ENCODE results near the gene RNF214.

Gene RNF214

GRCh38 chr11:117188620-117189081 lies 43.8 kb upstream of the RNF214 start:
- H3K27me3 ChIP-seq (ENCODE audit: insufficient read depth, low read length): no peaks in the 10 kb centered on the region
- no peaks in the 10 kb centered on the region for H3K9me3 ChIP-seq (ENCODE audit: insufficient read depth, low read depth, low read length)
- no peak overlapping the region for H2BK12ac ChIP-seq (ENCODE audit: low read length)
- H3K18ac ChIP-seq (ENCODE audit: low read length): no peak overlapping the region
- H4K12ac ChIP-seq (ENCODE audit: low read depth, low read length): no peak overlapping the region
- no peak overlapping the region for H2BK5ac ChIP-seq (ENCODE audit: low read depth, low read length, poor library complexity)
- no peak overlapping the region for H3K23ac ChIP-seq (ENCODE audit: low read length)
- H3K36me3 ChIP-seq (ENCODE audit: control insufficient read depth in 1 of 2, insufficient read depth in 2 of 2, low read length in 2 of 2): peaks cover 56 to 64% of the 10 kb centered on the region in 2 experiments
- no peaks in the 10 kb centered on the region for H3K79me2 ChIP-seq (ENCODE audit: control insufficient read depth, insufficient read depth, low read length, poor library complexity)
- no peak overlapping the region for H3K4me3 ChIP-seq (ENCODE audit: low read depth, low read length)
- no peak overlapping the region for H3K4ac ChIP-seq (ENCODE audit: low read depth, low read length)
- no peak overlapping the region for H3K14ac ChIP-seq (ENCODE audit: low read length)
- no peak overlapping the region for H3K9ac ChIP-seq (ENCODE audit: low read length)
- H3K79me1 ChIP-seq (ENCODE audit: low read length): no peaks in the 10 kb centered on the region
- no CpG with 5 or more reads among the region's 20 CpGs for WGBS (ENCODE audit: extremely low coverage, insufficient coverage, insufficient read length)
- H3K4me1 ChIP-seq (ENCODE audit: control insufficient read depth in 1 of 2, insufficient read depth in 2 of 2, low read length in 2 of 2): peaks cover 0 to 1% of the 10 kb centered on the region in 2 experiments
- H2BK120ac ChIP-seq (ENCODE audit: insufficient read depth, low read length, poor library complexity): no peak overlapping the region
- H4K8ac ChIP-seq (ENCODE audit: low read depth, low read length): no peak overlapping the region
- DNase-seq: no peak
- no peak overlapping the region for H3K27ac ChIP-seq (ENCODE audit: low read depth, low read length)
- no peak overlapping the region for H2AFZ ChIP-seq (ENCODE audit: insufficient read depth, low read length, poor library complexity)
- no peak overlapping the region for H2AK5ac ChIP-seq (ENCODE audit: low read length)
- H3K4me2 ChIP-seq (ENCODE audit: low read length): no peak overlapping the region
- no peak overlapping the region for H4K91ac ChIP-seq (ENCODE audit: low read depth, low read length)

DNA sequence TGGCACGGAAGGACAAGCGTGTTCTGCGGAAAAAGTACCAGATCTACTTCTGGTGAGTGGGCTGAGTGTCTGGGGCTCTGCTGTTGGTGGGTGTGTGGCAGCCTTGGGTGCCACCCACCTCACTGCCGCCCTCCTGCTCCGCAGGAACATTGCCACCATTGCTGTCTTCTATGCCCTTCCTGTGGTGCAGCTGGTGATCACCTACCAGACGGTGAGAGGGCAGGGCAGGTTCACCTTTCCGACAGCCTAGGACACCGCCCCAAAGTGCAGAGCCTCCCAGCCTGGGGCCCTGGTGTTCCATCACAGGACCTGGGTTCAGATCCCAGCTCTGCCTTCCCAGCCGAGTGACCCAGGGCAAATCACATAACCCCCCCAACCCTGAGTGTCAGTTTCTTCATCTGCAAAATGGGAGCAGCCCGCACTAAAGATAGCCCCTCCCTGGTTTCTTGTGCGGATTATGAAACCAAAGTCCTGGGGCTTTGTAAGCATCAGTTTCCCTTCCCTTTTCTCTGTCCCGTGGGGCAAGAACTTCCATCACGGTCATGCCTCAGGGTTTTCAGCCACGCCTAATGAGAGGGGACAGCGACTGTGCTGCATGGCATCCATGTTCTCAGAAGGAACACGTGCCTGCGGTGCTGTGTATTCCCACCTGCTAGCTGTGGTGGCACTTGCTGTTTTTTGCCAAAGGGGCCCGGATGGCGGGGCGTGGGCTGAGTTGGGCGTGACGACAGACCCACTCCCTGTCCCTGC lies 43.1 kb upstream of the RNF214 start:
- Histone ChIP-seq H3K4ac (ENCODE audit: low read depth, low read length) (no peak overlapping the region), H3K27ac (ENCODE audit: low read depth, low read length) (no peak overlapping the region), H3K4me3 (ENCODE audit: low read depth, low read length) (no peak overlapping the region), H2AK5ac (ENCODE audit: low read length) (no peak overlapping the region), H3K4me1 (ENCODE audit: control insufficient read depth in 1 of 2, insufficient read depth in 2 of 2, low read length in 2 of 2) (no peaks in the 10 kb centered on the region), H4K91ac (ENCODE audit: low read depth, low read length) (no peak overlapping the region), H3K79me2 (ENCODE audit: control insufficient read depth, insufficient read depth, low read length, poor library complexity) (no peaks in the 10 kb centered on the region), H2AFZ (ENCODE audit: insufficient read depth, low read length, poor library complexity) (no peak overlapping the region), H3K36me3 (ENCODE audit: control insufficient read depth in 1 of 2, insufficient read depth in 2 of 2, low read length in 2 of 2) (peaks cover 56 to 59% of the 10 kb centered on the region in 2 experiments), H3K14ac (ENCODE audit: low read length) (no peak overlapping the region), H3K9me3 (ENCODE audit: insufficient read depth, low read depth, low read length) (no peaks in the 10 kb centered on the region), H3K4me2 (ENCODE audit: low read length) (no peak overlapping the region), H3K23ac (ENCODE audit: low read length) (no peak overlapping the region), H3K27me3 (ENCODE audit: insufficient read depth, low read length) (no peaks in the 10 kb centered on the region), H2BK120ac (ENCODE audit: insufficient read depth, low read length, poor library complexity) (no peak overlapping the region), H3K79me1 (ENCODE audit: low read length) (no peaks in the 10 kb centered on the region), H2BK5ac (ENCODE audit: low read depth, low read length, poor library complexity) (no peak overlapping the region), H4K12ac (ENCODE audit: low read depth, low read length) (no peak overlapping the region), H3K9ac (ENCODE audit: low read length) (no peak overlapping the region), H4K8ac (ENCODE audit: low read depth, low read length) (no peak overlapping the region), H2BK12ac (ENCODE audit: low read length) (no peak overlapping the region), H3K18ac (ENCODE audit: low read length) (no peak overlapping the region)
- WGBS (ENCODE audit: extremely low coverage, insufficient coverage, insufficient read length): no CpG with 5 or more reads among the region's 22 CpGs
- peak in 1 of 2 donors; percentile 30 for DNase-seq

- H2BK5ac ChIP-seq (ENCODE audit: low read depth, low read length, poor library complexity): no peak overlapping the region
- no peak overlapping the region for H4K12ac ChIP-seq (ENCODE audit: low read depth, low read length)
- no peaks in the 10 kb centered on the region for H3K79me2 ChIP-seq (ENCODE audit: control insufficient read depth, insufficient read depth, low read length, poor library complexity)
- H2AFZ ChIP-seq (ENCODE audit: insufficient read depth, low read length, poor library complexity): no peak overlapping the region
- no peak overlapping the region for H4K91ac ChIP-seq (ENCODE audit: low read depth, low read length)
- no peak overlapping the region for H3K4me3 ChIP-seq (ENCODE audit: low read depth, low read length)
- no peak overlapping the region for H3K4ac ChIP-seq (ENCODE audit: low read depth, low read length)
- no peak for DNase-seq
- H3K4me1 ChIP-seq (ENCODE audit: control insufficient read depth in 1 of 2, insufficient read depth in 2 of 2, low read length in 2 of 2): no peaks in the 10 kb centered on the region
- WGBS (ENCODE audit: extremely low coverage, insufficient coverage, insufficient read length): no CpG with 5 or more reads among the region's 8 CpGs
- no peak overlapping the region for H3K23ac ChIP-seq (ENCODE audit: low read length)
- H3K14ac ChIP-seq (ENCODE audit: low read length): no peak overlapping the region
- H3K79me1 ChIP-seq (ENCODE audit: low read length): no peaks in the 10 kb centered on the region
- H3K4me2 ChIP-seq (ENCODE audit: low read length): no peak overlapping the region
- peaks cover 56 to 59% of the 10 kb centered on the region in 2 experiments for H3K36me3 ChIP-seq (ENCODE audit: control insufficient read depth in 1 of 2, insufficient read depth in 2 of 2, low read length in 2 of 2)
- no peak overlapping the region for H3K9ac ChIP-seq (ENCODE audit: low read length)
- H4K8ac ChIP-seq (ENCODE audit: low read depth, low read length): no peak overlapping the region
- H3K27me3 ChIP-seq (ENCODE audit: insufficient read depth, low read length): no peaks in the 10 kb centered on the region
- H2BK12ac ChIP-seq (ENCODE audit: low read length): no peak overlapping the region
- H3K18ac ChIP-seq (ENCODE audit: low read length): no peak overlapping the region
- no peak overlapping the region for H3K27ac ChIP-seq (ENCODE audit: low read depth, low read length)
- no peak overlapping the region for H2BK120ac ChIP-seq (ENCODE audit: insufficient read depth, low read length, poor library complexity)
- H3K9me3 ChIP-seq (ENCODE audit: insufficient read depth, low read depth, low read length): no peaks in the 10 kb centered on the region
- no peak overlapping the region for H2AK5ac ChIP-seq (ENCODE audit: low read length)
Measured at GRCh38 chr11:117189941-117190544, 42.4 kb upstream of the RNF214 start.

GRCh38 chr11:117191680-117192400 lies 40.6 kb upstream of the RNF214 start:
- Histone ChIP-seq H2BK120ac (ENCODE audit: insufficient read depth, low read length, poor library complexity) (no peak overlapping the region), H3K79me1 (ENCODE audit: low read length) (no peaks in the 10 kb centered on the region), H2BK5ac (ENCODE audit: low read depth, low read length, poor library complexity) (no peak overlapping the region), H3K9me3 (ENCODE audit: insufficient read depth, low read depth, low read length) (no peaks in the 10 kb centered on the region), H3K14ac (ENCODE audit: low read length) (no peak overlapping the region), H3K18ac (ENCODE audit: low read length) (no peak overlapping the region), H3K9ac (ENCODE audit: low read length) (no peak overlapping the region), H3K4me2 (ENCODE audit: low read length) (no peak overlapping the region), H3K4me3 (ENCODE audit: low read depth, low read length) (no peak overlapping the region), H3K23ac (ENCODE audit: low read length) (no peak overlapping the region), H2AK5ac (ENCODE audit: low read length) (no peak overlapping the region), H3K4me1 (ENCODE audit: control insufficient read depth in 1 of 2, insufficient read depth in 2 of 2, low read length in 2 of 2) (no peaks in the 10 kb centered on the region), H3K79me2 (ENCODE audit: control insufficient read depth, insufficient read depth, low read length, poor library complexity) (no peaks in the 10 kb centered on the region), H3K36me3 (ENCODE audit: control insufficient read depth in 1 of 2, insufficient read depth in 2 of 2, low read length in 2 of 2) (peaks cover 58 to 64% of the 10 kb centered on the region in 2 experiments), H3K4ac (ENCODE audit: low read depth, low read length) (no peak overlapping the region), H4K12ac (ENCODE audit: low read depth, low read length) (no peak overlapping the region), H2AFZ (ENCODE audit: insufficient read depth, low read length, poor library complexity) (no peak overlapping the region), H4K91ac (ENCODE audit: low read depth, low read length) (no peak overlapping the region), H3K27me3 (ENCODE audit: insufficient read depth, low read length) (no peaks in the 10 kb centered on the region), H2BK12ac (ENCODE audit: low read length) (no peak overlapping the region), H4K8ac (ENCODE audit: low read depth, low read length) (no peak overlapping the region), H3K27ac (ENCODE audit: low read depth, low read length) (no peak overlapping the region)
- no peak for DNase-seq
- no CpG with 5 or more reads among the region's 26 CpGs for WGBS (ENCODE audit: extremely low coverage, insufficient coverage, insufficient read length)
